ENCODE data around the gene ELN.

DNA sequence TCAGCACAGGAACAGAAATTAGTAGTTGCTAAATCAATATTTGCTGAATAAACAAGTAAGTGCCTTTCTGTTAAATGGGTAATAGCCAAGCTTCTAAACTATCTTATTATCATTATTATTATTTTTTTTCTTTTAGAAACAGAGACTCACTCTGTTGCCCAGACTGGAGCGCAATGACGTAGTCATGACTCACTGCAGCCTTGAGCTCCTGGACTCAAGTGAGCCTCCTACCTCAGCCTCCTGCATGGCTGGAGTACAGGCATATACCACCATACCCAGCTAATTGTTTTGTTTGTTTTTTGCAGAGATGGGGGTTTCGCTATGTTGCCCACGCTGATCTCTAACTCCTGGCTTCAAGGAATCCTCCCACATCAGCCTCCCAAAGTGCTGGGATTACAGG is 12.3 kb upstream of the ELN start:
- no peak for TF ChIP-seq GATA3 (IDR thresholded peaks at IDR 0.05; ENCODE audit: low read depth, low read length)
- TF ChIP-seq GATA2 (IDR thresholded peaks at IDR 0.05; ENCODE audit: low read depth, low read length) = no peak
